ENCODE measurements around the gene HDLBP. TPM values are rescaled to one million over a fixed set of nuclear protein-coding genes. Genes with fewer than 3 reads are reported as not detected.

Gene HDLBP
- total and polyA plus RNA-seq, 2 experiments from 2014 or later, result 230 to 306 TPM

GRCh38 chr2:241254904-241255351 lies 60.5 kb downstream of the HDLBP start (continued):
- TF ChIP-seq CREB1 (CRISPR knock-in tag; IDR thresholded peaks at IDR 0.05; ENCODE audit: low read depth) (no peak), ZNF462 (CRISPR knock-in tag; IDR thresholded peaks at IDR 0.05) (no peak), EZH2 (IDR thresholded peaks at IDR 0.05; ENCODE audit: low read depth, unreplicated experiment) (no peak), ZNF331 (CRISPR knock-in tag; IDR thresholded peaks at IDR 0.05; ENCODE audit: low read depth) (no peak), STAT1 (IDR thresholded peaks at IDR 0.05; ENCODE audit: unreplicated experiment) (no peak)

GRCh38 chr2:241252778-241253475 lies 62.5 kb downstream of the HDLBP start:
- DNase-seq (ENCODE audit: low spot score), result no peak
- Histone ChIP-seq H3F3A (replicated peaks; ENCODE audit: low read depth) (no peaks in the 10 kb centered on the region), H2AFZ (no peak overlapping the region), H3K36me3 (ENCODE audit: insufficient read depth) (peaks cover 90% of the 10 kb centered on the region), H3K27me3 (ENCODE audit: insufficient read depth) (no peaks in the 10 kb centered on the region), H3K4me2 (no peak overlapping the region), H3K79me2 (replicated peaks; ENCODE audit: insufficient read depth) (0 out of 2 replicates have a peak, but pooled peaks cover 8% of the 10 kb centered on the region), H3K9me2 (ENCODE audit: insufficient read depth) (no peaks in the 10 kb centered on the region), H3K27ac (ENCODE audit: low read depth) (no peak overlapping the region), H4K20me1 (replicated peaks; ENCODE audit: insufficient read depth) (peaks cover 10% of the 10 kb centered on the region), H3K4me1 (ENCODE audit: insufficient read depth) (no peaks in the 10 kb centered on the region), H3K4me3 (no peak overlapping the region)
- H3K4me1 Mint-ChIP-seq, result no peaks in the 10 kb centered on the region
- peaks cover 2% of the 10 kb centered on the region for H3K27me3 Mint-ChIP-seq (ENCODE audit: insufficient read depth, low read depth, poor library complexity)
- no peak for ATAC-seq
- H3K27ac Mint-ChIP-seq, result no peak overlapping the region
- H3K36me3 Mint-ChIP-seq (ENCODE audit: low read depth), result peaks cover 96% of the 10 kb centered on the region
- no peak overlapping the region for H3K4me3 Mint-ChIP-seq
- H3K9me3 Mint-ChIP-seq, result no peaks in the 10 kb centered on the region
- TF ChIP-seq REST (IDR thresholded peaks at IDR 0.05; ENCODE audit: unreplicated experiment) (no peak), ZNF331 (CRISPR knock-in tag; IDR thresholded peaks at IDR 0.05; ENCODE audit: low read depth) (no peak), CTCF (conservative IDR thresholded peaks at IDR 0.05; ENCODE audit: low read depth in 2 of 2) (no peak)
